WERI-Rb-1 (cell line): ENCODE measurements around the gene SETDB2.

Experiments used
- DNase-seq: peaks from one replicate; pipeline ENCODE4 v3.0.0-alpha.2; 2020
- H3K27ac ChIP-seq: fragments of 250-450 bp; sonication (Bioruptor Pico); 2 replicates; pipeline ENCODE4 v1.5.1; 2020; ENCODE audit warnings: mild to moderate bottlenecking, moderate library complexity
- H3K27me3 ChIP-seq: fragments of 250-450 bp; sonication (Bioruptor Pico); 2 replicates; pipeline ENCODE4 v1.5.1; 2021; ENCODE audit warnings: mild to moderate bottlenecking, low read depth, moderate library complexity; ENCODE audit not compliant: insufficient read depth, severe bottlenecking
- H3K36me3 ChIP-seq: fragments of 250-450 bp; sonication (Bioruptor Pico); 2 replicates; pipeline ENCODE4 v1.5.1; 2020; ENCODE audit warnings: mild to moderate bottlenecking, moderate library complexity
- H3K4me3 ChIP-seq: 2 replicates; pipeline ENCODE4 v1.5.1; 2011; ENCODE audit warnings: low read depth, mild to moderate bottlenecking, control low read depth, low read length
- H3K9me3 ChIP-seq: fragments of 250-450 bp; sonication (Bioruptor Pico); 2 replicates; pipeline ENCODE4 v1.5.1; 2021; ENCODE audit warnings: mild to moderate bottlenecking, moderate library complexity; ENCODE audit not compliant: severe bottlenecking
- CTCF ChIP-seq: IDR thresholded peaks from 2 replicates; pipeline ENCODE4 v1.5.1; 2011; ENCODE audit warnings: low read depth, mild to moderate bottlenecking, control low read depth, inconsistent platforms, low read length

SETDB2 gene

GRCh38 chr13:49400755-49401659 lies 43.1 kb upstream of the SETDB2 start:
- no peak for TF ChIP-seq CTCF
- Histone ChIP-seq H3K27ac (no peak overlapping the region), H3K27me3 (no peaks in the 10 kb centered on the region), H3K9me3 (no peaks in the 10 kb centered on the region), H3K4me3 (no peak overlapping the region), H3K36me3 (no peaks in the 10 kb centered on the region)
- no peak for DNase-seq

- DNase-seq = no peak
- Histone ChIP-seq H3K27ac (no peak overlapping the region), H3K9me3 (no peaks in the 10 kb centered on the region), H3K36me3 (no peaks in the 10 kb centered on the region), H3K4me3 (no peak overlapping the region), H3K27me3 (no peaks in the 10 kb centered on the region)
- TF ChIP-seq CTCF = no peak
These were observed 39.9 kb upstream of the SETDB2 start for GRCh38 chr13:49403996-49404702.

- H3K27ac ChIP-seq = no peak overlapping the region
- H3K27me3 ChIP-seq = no peaks in the 10 kb centered on the region
- H3K36me3 ChIP-seq = no peaks in the 10 kb centered on the region
- no peaks in the 10 kb centered on the region for H3K9me3 ChIP-seq
- no peak for TF ChIP-seq CTCF
- no peak overlapping the region for H3K4me3 ChIP-seq
- no peak for DNase-seq
These were observed 39.4 kb upstream of the SETDB2 start for GRCh38 chr13:49404703-49405020.

DNA sequence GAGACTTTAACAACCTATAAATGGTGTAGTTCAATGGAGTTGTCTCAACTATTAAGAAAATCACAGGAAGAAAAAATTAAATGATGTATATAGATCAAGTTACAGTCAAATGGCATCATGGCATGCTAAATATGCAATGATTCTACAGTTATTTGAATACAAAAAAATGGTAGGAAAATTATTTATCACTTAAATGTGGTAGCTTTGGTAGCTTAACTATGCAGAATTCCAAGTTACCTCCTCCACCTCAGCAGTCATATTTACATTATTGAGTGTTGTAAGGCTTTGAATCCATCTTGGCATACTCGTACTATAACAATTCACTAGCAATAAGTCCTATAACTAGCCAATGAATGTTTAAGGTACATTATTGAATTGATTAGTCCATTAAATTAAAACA lies 37.0 kb upstream of the SETDB2 start:
- Histone ChIP-seq H3K27ac (no peak overlapping the region), H3K9me3 (no peaks in the 10 kb centered on the region), H3K36me3 (no peaks in the 10 kb centered on the region), H3K4me3 (no peak overlapping the region), H3K27me3 (no peaks in the 10 kb centered on the region)
- TF ChIP-seq CTCF = no peak
- no peak for DNase-seq

- Histone ChIP-seq H3K9me3 (no peaks in the 10 kb centered on the region), H3K4me3 (no peak overlapping the region), H3K36me3 (no peaks in the 10 kb centered on the region), H3K27me3 (no peaks in the 10 kb centered on the region), H3K27ac (no peak overlapping the region)
- DNase-seq = no peak
- TF ChIP-seq CTCF = no peak
These were observed 36.1 kb upstream of the SETDB2 start for GRCh38 chr13:49407936-49408335.
